Measurements from ENCODE around the gene OSBPL1A. TPM values are rescaled to one million over a fixed set of nuclear protein-coding genes. Genes with fewer than 3 reads are reported as not detected.

Gene OSBPL1A
- total and polyA plus RNA-seq, 5 donors from 2014 or later, result 0.40 to 5.8 (median 2.0) TPM

GRCh38 chr18:24128700-24129099, 268.9 kb downstream of the OSBPL1A start:
- Mint-ChIP-seq H3K36me3 (peaks cover 54% of the 10 kb centered on the region), H3K4me1 (peaks cover 0 to 11% (median 8%) of the 10 kb centered on the region in 4 donors), H3K27ac (no peak overlapping the region), H3K9me3 (no peaks in the 10 kb centered on the region), H3K27me3 (no peaks in the 10 kb centered on the region), H3K4me3 (no peak overlapping the region)
- Histone ChIP-seq H3K4me1 (ENCODE audit: control insufficient read depth, insufficient read depth, low read length, poor library complexity, severe bottlenecking) (no peaks in the 10 kb centered on the region), H3K27me3 (ENCODE audit: control insufficient read depth, insufficient read depth, low read length) (no peaks in the 10 kb centered on the region), H3K9me3 (ENCODE audit: control insufficient read depth in 2 of 2, low read length in 2 of 2) (no peaks in the 10 kb centered on the region), H3K27ac (ENCODE audit: insufficient read depth, low read length, poor library complexity, severe bottlenecking) (peak overlapping the region; percentile 1), H3K36me3 (ENCODE audit: control insufficient read depth, insufficient read depth, low read length) (peaks cover 93% of the 10 kb centered on the region), H3K4me3 (ENCODE audit: low read depth, low read length) (no peak overlapping the region)
- ATAC-seq (ENCODE audit: low read depth in 2 of 2) (no peak), DNase-seq (no peak)

GRCh38 chr18:24127735-24128134, 269.9 kb downstream of the OSBPL1A start:
- Mint-ChIP-seq H3K36me3 (peaks cover 49% of the 10 kb centered on the region), H3K4me3 (no peak overlapping the region), H3K27me3 (no peaks in the 10 kb centered on the region), H3K4me1 (peaks cover 0 to 14% (median 9%) of the 10 kb centered on the region in 4 donors), H3K27ac (peak overlapping the region in 2 of 3 donors; percentile 38 to 55), H3K9me3 (no peaks in the 10 kb centered on the region)
- Histone ChIP-seq H3K9me3 (ENCODE audit: control insufficient read depth in 2 of 2, low read length in 2 of 2) (no peaks in the 10 kb centered on the region), H3K27me3 (ENCODE audit: control insufficient read depth, insufficient read depth, low read length) (no peaks in the 10 kb centered on the region), H3K4me1 (ENCODE audit: control insufficient read depth, insufficient read depth, low read length, poor library complexity, severe bottlenecking) (no peaks in the 10 kb centered on the region), H3K27ac (ENCODE audit: insufficient read depth, low read length, poor library complexity, severe bottlenecking) (peak overlapping the region; percentile 1), H3K36me3 (ENCODE audit: control insufficient read depth, insufficient read depth, low read length) (peaks cover 92% of the 10 kb centered on the region), H3K4me3 (ENCODE audit: low read depth, low read length) (no peak overlapping the region)
- DNase-seq (no peak), ATAC-seq (ENCODE audit: low read depth in 2 of 2) (no peak)

- Mint-ChIP-seq H3K27ac (no peak overlapping the region), H3K27me3 (no peaks in the 10 kb centered on the region), H3K4me3 (no peak overlapping the region), H3K36me3 (peaks cover 53% of the 10 kb centered on the region), H3K4me1 (peaks cover 0 to 17% (median 9%) of the 10 kb centered on the region in 4 donors), H3K9me3 (no peaks in the 10 kb centered on the region)
- Histone ChIP-seq H3K4me1 (ENCODE audit: control insufficient read depth, insufficient read depth, low read length, poor library complexity, severe bottlenecking) (no peaks in the 10 kb centered on the region), H3K27me3 (ENCODE audit: control insufficient read depth, insufficient read depth, low read length) (no peaks in the 10 kb centered on the region), H3K9me3 (ENCODE audit: control insufficient read depth in 2 of 2, low read length in 2 of 2) (no peaks in the 10 kb centered on the region), H3K27ac (ENCODE audit: insufficient read depth, low read length, poor library complexity, severe bottlenecking) (no peak overlapping the region), H3K36me3 (ENCODE audit: control insufficient read depth, insufficient read depth, low read length) (peaks cover 93% of the 10 kb centered on the region), H3K4me3 (ENCODE audit: low read depth, low read length) (no peak overlapping the region)
- ATAC-seq (ENCODE audit: low read depth in 2 of 2) (no peak), DNase-seq (no peak)
These were observed 271.3 kb downstream of the OSBPL1A start for GRCh38 chr18:24126155-24126961.

DNA sequence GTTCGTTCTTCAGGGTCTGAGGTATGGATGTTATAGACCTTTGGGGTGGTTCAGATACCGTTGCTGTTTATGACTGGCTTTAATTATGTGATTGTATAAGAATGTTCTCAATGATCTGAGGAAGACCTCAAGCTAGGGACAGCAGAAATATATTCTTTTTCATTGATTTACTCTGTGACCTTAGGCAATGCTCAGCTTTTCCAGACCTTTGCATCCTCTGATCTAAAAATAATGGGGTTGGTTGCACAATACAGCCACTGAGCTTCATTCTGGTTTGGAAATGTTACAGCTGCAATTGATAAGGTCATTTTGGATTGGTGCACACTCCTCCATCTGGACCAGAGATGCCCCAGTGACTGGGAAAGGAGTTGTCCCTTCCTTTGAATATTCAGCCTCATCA, 276.0 kb downstream of the OSBPL1A start:
- Histone ChIP-seq H3K9me3 (ENCODE audit: control insufficient read depth in 2 of 2, low read length in 2 of 2) (no peaks in the 10 kb centered on the region), H3K4me3 (ENCODE audit: low read depth, low read length) (no peak overlapping the region), H3K4me1 (ENCODE audit: control insufficient read depth, insufficient read depth, low read length, poor library complexity, severe bottlenecking) (no peaks in the 10 kb centered on the region), H3K27me3 (ENCODE audit: control insufficient read depth, insufficient read depth, low read length) (no peaks in the 10 kb centered on the region), H3K27ac (ENCODE audit: insufficient read depth, low read length, poor library complexity, severe bottlenecking) (no peak overlapping the region), H3K36me3 (ENCODE audit: control insufficient read depth, insufficient read depth, low read length) (peaks cover 82% of the 10 kb centered on the region)
- Mint-ChIP-seq H3K27ac (no peak overlapping the region), H3K27me3 (no peaks in the 10 kb centered on the region), H3K4me3 (no peak overlapping the region), H3K4me1 (peaks cover 12 to 26% (median 19%) of the 10 kb centered on the region in 4 donors), H3K9me3 (no peaks in the 10 kb centered on the region), H3K36me3 (peaks cover 44% of the 10 kb centered on the region)
- no peak for DNase-seq
- no peak for ATAC-seq (ENCODE audit: low read depth in 2 of 2)

- no peak for ATAC-seq (ENCODE audit: low read depth in 2 of 2)
- H3K9me3 Mint-ChIP-seq, result no peaks in the 10 kb centered on the region
These were observed 276.9 kb downstream of the OSBPL1A start for GRCh38 chr18:24120676-24121075.

GRCh38 chr18:24118750-24119577, 278.7 kb downstream of the OSBPL1A start:
- H3K36me3 Mint-ChIP-seq, result peaks cover 51% of the 10 kb centered on the region
- DNase-seq (peak; percentile 63 to 89 (median 80)), ATAC-seq (ENCODE audit: low read depth in 2 of 2) (peak; percentile 86 to 89)
- H3K27ac Mint-ChIP-seq, result peak overlapping the region; percentile 44 to 86 (median 71)
- Histone ChIP-seq H3K27me3 (ENCODE audit: control insufficient read depth, insufficient read depth, low read length) (no peaks in the 10 kb centered on the region), H3K4me3 (ENCODE audit: low read depth, low read length) (no peak overlapping the region), H3K27ac (ENCODE audit: insufficient read depth, low read length, poor library complexity, severe bottlenecking) (no peak overlapping the region), H3K9me3 (ENCODE audit: control insufficient read depth in 2 of 2, low read length in 2 of 2) (no peaks in the 10 kb centered on the region), H3K36me3 (ENCODE audit: control insufficient read depth, insufficient read depth, low read length) (peaks cover 83% of the 10 kb centered on the region), H3K4me1 (ENCODE audit: control insufficient read depth, insufficient read depth, low read length, poor library complexity, severe bottlenecking) (no peaks in the 10 kb centered on the region)
- peak overlapping the region in 1 of 4 donors; percentile 63 for H3K4me3 Mint-ChIP-seq
- H3K9me3 Mint-ChIP-seq, result no peaks in the 10 kb centered on the region
- no peaks in the 10 kb centered on the region for H3K27me3 Mint-ChIP-seq
- peaks cover 21 to 38% (median 23%) of the 10 kb centered on the region in 4 donors for H3K4me1 Mint-ChIP-seq

More at GRCh38 chr18:24120676-24121075, 276.9 kb downstream of the OSBPL1A start:
- peaks cover 82% of the 10 kb centered on the region for H3K36me3 ChIP-seq (ENCODE audit: control insufficient read depth, insufficient read depth, low read length)
- H3K27ac ChIP-seq (ENCODE audit: insufficient read depth, low read length, poor library complexity, severe bottlenecking), result no peak overlapping the region
- no peaks in the 10 kb centered on the region for H3K27me3 ChIP-seq (ENCODE audit: control insufficient read depth, insufficient read depth, low read length)
- Mint-ChIP-seq H3K27me3 (no peaks in the 10 kb centered on the region), H3K4me1 (peaks cover 14 to 30% (median 21%) of the 10 kb centered on the region in 4 donors), H3K4me3 (peak overlapping the region in 1 of 4 donors; percentile 30), H3K27ac (no peak overlapping the region), H3K36me3 (peaks cover 49% of the 10 kb centered on the region)
- no peaks in the 10 kb centered on the region for H3K4me1 ChIP-seq (ENCODE audit: control insufficient read depth, insufficient read depth, low read length, poor library complexity, severe bottlenecking)
- H3K4me3 ChIP-seq (ENCODE audit: low read depth, low read length), result no peak overlapping the region
- no peaks in the 10 kb centered on the region for H3K9me3 ChIP-seq (ENCODE audit: control insufficient read depth in 2 of 2, low read length in 2 of 2)
- no peak for DNase-seq

- ATAC-seq (ENCODE audit: low read depth in 2 of 2), result no peak
- Histone ChIP-seq H3K4me1 (ENCODE audit: control insufficient read depth, insufficient read depth, low read length, poor library complexity, severe bottlenecking) (no peaks in the 10 kb centered on the region), H3K4me3 (ENCODE audit: low read depth, low read length) (no peak overlapping the region), H3K36me3 (ENCODE audit: control insufficient read depth, insufficient read depth, low read length) (peaks cover 75% of the 10 kb centered on the region), H3K9me3 (ENCODE audit: control insufficient read depth in 2 of 2, low read length in 2 of 2) (no peaks in the 10 kb centered on the region), H3K27ac (ENCODE audit: insufficient read depth, low read length, poor library complexity, severe bottlenecking) (no peak overlapping the region), H3K27me3 (ENCODE audit: control insufficient read depth, insufficient read depth, low read length) (no peaks in the 10 kb centered on the region)
- no peaks in the 10 kb centered on the region for H3K9me3 Mint-ChIP-seq
- peak overlapping the region in 2 of 3 donors; percentile 7 to 74 for H3K27ac Mint-ChIP-seq
- no peak for DNase-seq
- H3K36me3 Mint-ChIP-seq, result peaks cover 45% of the 10 kb centered on the region
- peak overlapping the region in 1 of 4 donors; percentile 38 for H3K4me3 Mint-ChIP-seq
- H3K4me1 Mint-ChIP-seq, result peaks cover 24 to 46% (median 33%) of the 10 kb centered on the region in 4 donors
- no peaks in the 10 kb centered on the region for H3K27me3 Mint-ChIP-seq
These were observed 282.0 kb downstream of the OSBPL1A start for GRCh38 chr18:24115628-24116027.

All from CD4-positive, CD25-positive, alpha-beta regulatory T cell (primary cell).